IPS-NIHi7 (cell line): Measurements from ENCODE around the gene ANAPC2.
"Not testable (repeated sequence)": the region's sequence is repeated elsewhere in the genome, so short reads cannot be mapped to it uniquely, and the experiment has no call there.

Experiments
- DNase-seq: peaks from one replicate; pipeline ENCODE4 v3.0.0; 2012; ENCODE audit warnings: mixed read lengths; ENCODE audit errors: extremely low spot score

Gene ANAPC2

DNA sequence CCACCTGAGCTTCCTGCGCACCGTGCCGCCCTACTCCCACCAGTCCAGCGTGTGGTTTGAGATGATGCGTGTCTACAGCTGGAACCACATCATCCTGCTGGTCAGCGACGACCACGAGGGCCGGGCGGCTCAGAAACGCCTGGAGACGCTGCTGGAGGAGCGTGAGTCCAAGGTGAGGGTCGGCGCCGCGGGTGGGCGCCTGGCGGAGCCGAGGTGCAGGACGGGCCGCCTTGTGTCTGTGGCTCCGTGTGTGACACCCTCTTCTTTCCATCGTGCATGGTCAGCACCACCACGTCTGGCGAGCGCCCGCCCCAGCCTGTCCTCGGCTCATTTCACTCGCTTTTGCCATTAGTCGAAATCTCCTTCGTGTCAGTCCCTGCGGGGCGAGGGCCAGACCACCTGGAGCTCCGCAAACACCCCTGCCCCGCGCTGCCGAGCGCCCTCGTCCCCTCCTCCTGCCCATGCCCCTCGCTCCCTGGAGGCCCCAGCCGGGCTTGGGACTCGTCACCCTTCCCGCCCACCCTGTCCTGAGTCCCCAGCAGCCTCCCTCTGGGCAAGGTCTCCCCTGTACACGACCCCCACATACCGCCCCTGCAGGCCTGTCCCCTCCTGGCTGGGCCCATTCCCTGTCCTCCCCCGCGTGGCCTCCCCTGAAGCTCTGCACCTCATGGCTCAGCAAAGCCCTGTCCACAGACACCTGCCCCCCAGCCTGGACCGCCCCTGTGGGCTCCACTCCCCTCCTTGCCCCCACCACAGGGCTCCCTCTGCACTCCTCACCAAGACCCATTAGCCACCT is 42.4 kb downstream of the ANAPC2 start:
- no peak for DNase-seq

- DNase-seq, result no peak
Observed at GRCh38 chr9:137143459-137143858, 44.9 kb downstream of the ANAPC2 start.

DNA sequence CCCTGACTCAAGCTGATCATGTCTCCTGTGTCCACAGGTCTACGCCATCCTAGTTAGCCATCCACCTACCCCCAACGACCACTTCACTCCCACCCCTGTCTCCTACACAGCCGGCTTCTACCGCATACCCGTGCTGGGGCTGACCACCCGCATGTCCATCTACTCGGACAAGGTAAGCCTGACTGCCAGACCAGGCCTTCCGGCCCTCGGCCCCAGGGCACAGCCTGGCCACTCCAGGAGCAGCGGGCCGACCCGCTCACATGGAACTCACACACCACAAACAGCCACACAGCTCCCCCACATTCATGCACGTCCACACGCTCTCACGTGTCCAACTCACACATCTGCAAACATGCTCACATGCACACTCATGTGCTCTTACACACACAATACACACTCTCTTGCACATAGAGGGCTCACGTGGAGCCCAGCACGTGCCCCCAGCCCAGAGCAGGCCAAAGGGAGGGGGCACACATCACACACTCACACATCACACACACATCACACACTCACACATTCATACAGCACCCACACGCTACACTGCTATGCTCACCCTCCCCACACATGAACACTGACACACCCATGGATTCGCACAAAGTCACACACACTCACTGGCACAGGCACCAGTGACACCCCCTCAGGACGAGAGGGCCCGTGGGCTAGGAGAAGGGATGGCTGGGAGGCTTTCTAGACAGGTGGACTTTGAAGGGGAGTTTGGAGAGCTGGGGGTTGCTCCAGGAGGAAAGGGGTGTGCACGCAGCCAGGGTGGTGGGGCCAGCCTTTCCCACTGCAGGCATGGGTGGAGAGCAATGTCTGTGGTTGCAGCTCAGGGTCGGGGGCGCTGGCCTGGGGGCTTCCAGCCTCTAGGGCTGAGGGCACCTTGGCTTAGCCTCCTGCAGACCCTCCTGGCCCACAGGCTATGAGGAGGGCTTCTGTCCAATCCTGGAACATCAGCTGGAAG is 46.1 kb downstream of the ANAPC2 start:
- no peak for DNase-seq

DNA sequence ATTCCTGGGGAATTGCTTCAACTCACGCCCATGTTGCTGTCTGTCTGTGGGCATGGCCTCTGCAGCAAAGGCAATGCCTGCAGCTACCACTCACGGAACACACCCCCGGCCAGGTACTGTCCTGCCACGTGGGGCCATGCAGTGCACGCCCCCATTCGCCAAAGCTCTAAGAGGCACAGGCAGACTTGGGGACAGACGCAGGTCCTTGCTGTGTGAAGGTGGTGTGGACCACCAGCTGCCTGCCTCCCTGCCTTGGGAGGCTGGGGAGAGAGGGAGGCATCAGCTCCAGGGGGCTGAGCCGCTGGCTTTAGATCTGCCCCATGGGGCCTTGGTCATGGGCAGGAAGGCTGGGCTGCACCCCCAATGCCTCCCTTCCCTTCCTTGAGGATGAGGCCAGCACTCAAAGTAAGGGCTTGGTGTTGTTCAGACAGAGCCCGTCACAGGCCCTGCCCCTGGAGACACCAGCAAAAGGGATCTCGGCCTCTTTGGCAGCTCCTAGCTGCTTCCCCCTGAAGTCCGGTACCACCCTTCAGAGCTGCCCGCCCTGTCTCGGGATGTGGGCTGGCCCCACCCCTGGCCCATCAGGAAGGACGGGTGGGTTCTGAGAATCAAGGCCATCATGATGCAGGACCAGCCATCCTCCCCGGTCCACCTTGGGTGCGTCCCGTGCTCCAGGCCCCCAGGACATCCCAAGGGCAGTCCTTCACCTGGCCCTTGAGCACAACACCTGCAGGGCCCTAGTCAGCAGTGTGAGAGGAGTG is 47.1 kb downstream of the ANAPC2 start:
- no peak for DNase-seq

GRCh38 chr9:137140151-137141012 is 48.0 kb downstream of the ANAPC2 start:
- no peak for DNase-seq

DNA sequence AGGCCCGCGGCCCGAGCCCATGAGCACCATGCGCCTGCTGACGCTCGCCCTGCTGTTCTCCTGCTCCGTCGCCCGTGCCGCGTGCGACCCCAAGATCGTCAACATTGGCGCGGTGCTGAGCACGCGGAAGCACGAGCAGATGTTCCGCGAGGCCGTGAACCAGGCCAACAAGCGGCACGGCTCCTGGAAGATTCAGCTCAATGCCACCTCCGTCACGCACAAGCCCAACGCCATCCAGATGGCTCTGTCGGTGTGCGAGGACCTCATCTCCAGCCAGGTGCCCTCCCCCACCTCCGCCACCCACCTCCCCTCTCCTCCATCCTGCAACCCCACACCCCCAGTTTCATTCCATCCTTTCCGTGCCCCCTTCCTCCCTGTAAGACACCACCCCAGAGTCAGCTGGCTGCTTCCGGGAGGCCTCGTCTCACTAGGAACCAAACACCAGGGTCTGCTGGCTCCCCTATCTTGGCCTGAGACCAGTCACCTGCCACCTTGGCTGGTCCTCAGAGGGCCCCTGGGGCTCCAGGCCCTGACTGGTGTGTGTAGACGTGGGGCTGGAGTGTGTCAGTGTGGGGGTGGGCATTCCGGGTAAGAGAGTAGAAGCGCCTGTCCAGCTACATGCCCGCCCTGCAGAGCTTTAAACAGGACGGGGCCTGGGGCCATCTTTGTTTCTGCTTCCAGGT is 48.8 kb downstream of the ANAPC2 start:
- no peak for DNase-seq

DNA sequence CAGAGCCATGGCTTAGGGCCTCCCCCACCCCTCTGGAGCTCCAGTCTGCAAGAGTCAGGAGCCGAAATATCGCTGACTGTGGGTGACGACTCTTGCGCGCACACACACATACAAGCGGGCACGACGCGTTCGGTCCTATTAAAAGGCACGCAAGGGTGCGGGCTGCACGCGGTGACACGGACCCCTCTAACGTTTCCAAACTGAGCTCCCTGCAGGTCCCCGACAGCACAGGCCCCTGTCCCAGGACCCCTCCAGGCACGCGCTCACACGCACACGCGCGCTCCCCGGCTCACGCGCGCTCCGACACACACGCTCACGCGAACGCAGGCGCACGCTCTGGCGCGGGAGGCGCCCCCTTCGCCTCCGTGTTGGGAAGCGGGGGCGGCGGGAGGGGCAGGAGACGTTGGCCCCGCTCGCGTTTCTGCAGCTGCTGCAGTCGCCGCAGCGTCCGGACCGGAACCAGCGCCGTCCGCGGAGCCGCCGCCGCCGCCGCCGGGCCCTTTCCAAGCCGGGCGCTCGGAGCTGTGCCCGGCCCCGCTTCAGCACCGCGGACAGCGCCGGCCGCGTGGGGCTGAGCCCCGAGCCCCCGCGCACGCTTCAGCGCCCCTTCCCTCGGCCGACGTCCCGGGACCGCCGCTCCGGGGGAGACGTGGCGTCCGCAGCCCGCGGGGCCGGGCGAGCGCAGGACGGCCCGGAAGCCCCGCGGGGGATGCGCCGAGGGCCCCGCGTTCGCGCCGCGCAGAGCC is 49.5 kb downstream of the ANAPC2 start, which contains the start of gene GRIN1:
Gene GRIN1, plus strand, starts transcription at position 433 of the 746 bp plus-strand sequence. CDS start 333 bp downstream, outside the sequence.
- peak; percentile 79 for DNase-seq

DNA sequence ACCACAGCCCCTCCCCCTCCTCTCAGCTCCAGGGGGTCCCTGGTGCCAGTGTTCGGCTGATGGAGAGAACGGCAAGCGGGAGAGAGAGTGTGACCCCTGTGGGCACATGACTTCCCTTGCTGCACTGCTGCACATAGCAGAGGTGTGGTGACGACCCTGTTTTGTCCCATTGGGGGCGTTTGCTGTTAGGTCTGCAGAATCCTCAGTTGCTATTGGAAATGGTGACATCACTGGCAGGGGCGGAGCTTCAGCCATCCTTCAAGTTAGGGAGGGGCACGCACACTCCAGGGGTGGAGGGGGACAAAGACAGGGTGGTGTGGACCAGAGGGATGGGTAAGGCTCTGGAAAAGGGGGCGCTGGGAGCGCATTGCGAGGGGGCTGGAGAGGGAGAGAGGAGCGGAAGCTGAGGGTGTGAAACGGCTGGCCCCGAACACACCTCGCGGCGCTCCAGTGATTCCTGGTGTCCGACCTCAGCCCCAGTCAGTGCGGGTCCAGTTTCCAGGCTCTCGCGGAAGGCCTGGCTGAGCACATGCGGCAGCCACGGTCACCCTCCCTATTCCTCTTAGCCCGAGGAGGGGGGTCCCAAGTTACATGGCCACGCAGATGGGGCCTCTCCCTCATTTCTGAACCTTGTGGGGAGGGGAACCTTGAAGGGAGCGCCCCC is 50.2 kb downstream of the ANAPC2 start:
- peak; percentile 63 for DNase-seq

- DNase-seq, result no peak
Observed at GRCh38 chr9:137136881-137137607, 51.3 kb downstream of the ANAPC2 start.

- DNase-seq, result no peak
Observed at GRCh38 chr9:137136261-137136880, 52.0 kb downstream of the ANAPC2 start.

- DNase-seq, result not testable (repeated sequence)
Observed at GRCh38 chr9:137135154-137135553, 53.2 kb downstream of the ANAPC2 start.

DNA sequence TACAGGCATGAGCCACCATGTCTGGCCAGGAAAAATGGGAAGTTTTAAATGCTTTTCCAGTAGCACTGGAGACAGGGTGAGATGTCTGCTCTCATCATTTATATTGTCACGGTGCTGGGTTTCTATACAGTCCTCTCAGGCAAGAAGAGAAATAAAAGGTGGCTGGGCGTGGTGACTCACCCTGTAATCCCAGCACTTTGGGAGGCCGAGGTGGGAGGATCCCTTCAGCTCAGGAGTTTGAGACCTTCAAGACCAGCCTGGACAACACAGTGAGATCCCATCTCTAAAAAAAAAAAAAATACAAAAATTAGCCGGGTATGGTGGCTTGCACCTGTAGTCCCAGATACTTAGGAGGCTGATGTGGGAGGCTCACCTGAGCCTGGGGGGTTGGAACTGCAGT is 54.2 kb downstream of the ANAPC2 start:
- DNase-seq, result no peak

DNA sequence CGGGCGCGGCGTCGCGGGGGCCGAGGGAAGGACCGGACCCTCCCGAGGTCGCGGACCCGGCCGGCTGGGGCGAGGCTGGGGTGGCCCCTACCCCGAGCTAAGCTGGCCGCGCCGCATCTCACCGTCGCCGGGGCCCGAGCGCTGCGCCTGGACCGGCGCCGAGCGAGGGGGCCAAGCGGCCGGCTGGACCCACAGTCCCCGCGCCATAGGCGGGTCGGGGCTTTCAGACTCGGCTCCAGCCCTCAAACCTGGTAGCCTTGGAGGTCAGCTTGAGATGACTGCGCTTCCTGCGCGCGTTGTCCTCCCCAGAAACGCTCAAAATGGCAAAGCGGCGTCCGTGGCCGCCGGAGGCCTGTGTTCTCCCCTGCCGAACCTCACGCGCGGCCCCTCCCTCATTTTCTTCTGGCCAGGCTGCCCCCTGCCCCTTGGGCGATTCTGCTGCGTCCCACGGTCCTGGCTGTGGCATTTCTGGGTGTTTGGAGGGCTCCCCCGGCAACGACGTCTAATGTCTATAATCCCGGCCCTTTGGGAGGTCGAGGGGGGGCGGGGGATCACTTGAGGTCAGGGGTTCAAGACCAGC is 58.1 kb downstream of the ANAPC2 start:
- no peak for DNase-seq

DNA sequence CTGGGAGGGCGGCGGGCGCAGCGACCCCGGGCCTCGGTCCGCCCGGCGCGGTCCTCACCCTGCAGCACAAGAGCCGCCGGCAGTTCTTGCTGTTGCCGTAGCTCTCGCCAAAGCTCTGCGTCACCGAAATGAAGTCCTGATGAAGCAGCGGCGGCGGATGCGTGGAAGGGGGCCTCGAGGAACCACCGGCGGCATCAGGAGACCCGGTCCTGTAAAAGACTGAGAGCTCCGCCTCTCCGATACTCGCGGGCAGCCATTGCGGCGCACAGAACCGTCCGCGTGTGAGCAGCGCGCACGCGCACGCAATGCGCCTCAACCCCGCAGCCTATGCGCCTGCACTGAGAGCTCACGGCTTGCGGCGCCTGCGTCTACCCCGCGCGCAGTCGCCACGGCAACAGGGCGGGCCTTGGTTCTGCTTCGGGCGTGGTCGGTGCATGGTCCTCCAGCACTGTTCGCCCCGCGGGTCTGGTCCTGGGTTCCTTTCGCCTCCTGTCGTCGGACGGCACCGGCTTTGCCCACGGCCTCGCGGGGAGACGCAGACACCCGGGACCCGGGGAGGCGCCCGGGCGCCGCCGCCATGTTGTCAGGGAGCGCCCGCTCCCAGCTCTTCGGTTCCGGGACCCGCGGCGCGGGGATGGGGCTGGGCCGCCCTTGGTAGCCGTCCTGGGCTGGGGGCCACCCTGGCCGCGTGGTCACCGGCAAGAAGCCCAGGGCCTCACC is 58.7 kb downstream of the ANAPC2 start:
- peak; percentile 94 for DNase-seq

DNA sequence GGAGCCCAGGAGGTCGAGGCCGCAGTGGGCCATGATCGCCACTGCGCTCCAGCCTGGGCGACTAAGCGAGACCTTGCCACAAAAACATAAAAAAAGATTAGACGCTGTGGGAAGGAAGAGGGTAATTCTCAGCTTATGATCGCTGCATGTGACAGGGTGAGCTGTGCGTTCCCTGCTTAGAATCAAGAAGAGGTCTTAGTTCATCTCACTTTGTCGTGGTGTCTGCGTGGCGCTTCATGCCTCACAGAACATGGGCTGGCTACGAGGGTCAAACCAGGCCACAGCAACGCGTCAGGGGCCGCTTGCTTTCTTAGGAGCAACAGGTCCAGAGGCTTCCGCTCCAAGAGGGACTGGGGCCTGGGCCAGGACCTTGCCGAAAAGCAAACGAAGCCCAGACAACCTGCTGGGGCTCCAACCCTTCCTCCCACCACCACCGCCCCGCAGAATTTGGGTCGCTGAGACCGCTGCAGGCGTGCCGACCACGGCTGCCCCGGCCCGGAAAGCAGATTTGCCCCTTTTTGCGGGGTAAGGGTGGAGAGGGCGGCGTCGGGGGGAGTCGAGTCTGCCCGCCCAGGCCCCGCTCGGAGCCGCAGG is 59.4 kb downstream of the ANAPC2 start:
- DNase-seq, result no peak

DNA sequence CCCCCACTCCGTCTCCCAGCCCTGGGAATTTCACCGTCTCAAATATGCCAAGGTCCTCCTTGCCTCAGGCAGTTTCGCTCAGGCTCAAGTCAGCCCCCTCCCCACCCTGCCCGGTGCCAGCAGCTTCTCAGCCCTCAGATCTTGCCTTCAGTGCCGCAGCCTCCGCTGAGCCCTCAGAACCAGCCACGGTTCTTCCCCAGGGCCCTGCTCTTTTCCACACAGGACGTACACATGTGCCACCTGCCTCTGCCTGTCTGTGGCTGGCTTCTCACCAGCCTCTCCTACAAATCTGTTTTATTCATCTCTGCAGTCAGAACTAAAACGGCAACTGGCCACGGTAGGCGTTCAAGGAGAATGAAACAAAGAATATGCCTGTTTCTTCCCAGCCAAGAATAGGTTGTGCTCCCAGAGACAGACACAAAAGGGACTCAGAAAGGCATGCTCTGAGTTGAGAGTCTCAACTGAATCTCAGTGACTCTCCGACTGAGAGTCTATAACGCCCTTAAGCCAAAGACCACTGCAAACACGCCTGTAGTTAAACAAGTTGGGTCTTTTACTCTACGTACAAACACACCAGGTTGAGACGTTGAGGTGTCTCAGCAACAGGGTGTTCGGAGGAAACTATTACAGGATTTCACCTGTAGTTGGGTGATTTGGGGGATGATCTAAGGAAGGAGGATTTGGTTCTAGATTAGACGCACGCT is 60.0 kb downstream of the ANAPC2 start:
- DNase-seq, result no peak
